HUES6 (cell line): Measurements from ENCODE around the gene SLC16A10.
"Not testable (repeated sequence)": the region's sequence is repeated elsewhere in the genome, so short reads cannot be mapped to it uniquely, and the experiment has no call there.

Source experiments
- H3K27ac ChIP-seq: 2 replicates; pipeline ENCODE4 v1.7.0; 2013; ENCODE audit warnings: low read depth, mild to moderate bottlenecking, low read length, inconsistent platforms
- H3K27me3 ChIP-seq: 2 replicates; pipeline ENCODE4 v1.6.1; 2013; ENCODE audit warnings: low read length; ENCODE audit not compliant: control insufficient read depth, insufficient read depth
- H3K36me3 ChIP-seq: 2 replicates; pipeline ENCODE4 v1.6.1; 2013; ENCODE audit warnings: low read length; ENCODE audit not compliant: control insufficient read depth, insufficient read depth
- H3K4me1 ChIP-seq: 2 replicates; pipeline ENCODE4 v1.6.1; 2013; ENCODE audit warnings: low read length; ENCODE audit not compliant: control insufficient read depth, insufficient read depth
- H3K4me3 ChIP-seq: 2 replicates; pipeline ENCODE4 v1.5.1; 2013; ENCODE audit warnings: low read depth, low read length
- H3K9ac ChIP-seq: one replicate; pipeline ENCODE4 v1.6.1; 2013; ENCODE audit warnings: mild to moderate bottlenecking, low read length
- H3K9me3 ChIP-seq: 2 replicates; pipeline ENCODE4 v1.6.1; 2013; ENCODE audit warnings: low read depth, low read length; ENCODE audit not compliant: control insufficient read depth, insufficient read depth

SLC16A10 gene

GRCh38 chr6:111189666-111190210, 102.4 kb downstream of the SLC16A10 start:
- H3K27me3 ChIP-seq, H3K36me3 ChIP-seq, H3K4me1 ChIP-seq, H3K9ac ChIP-seq, H3K4me3 ChIP-seq, H3K27ac ChIP-seq: not testable (repeated sequence)
- peaks cover 15% of the 10 kb centered on the region for H3K9me3 ChIP-seq

GRCh38 chr6:111190637-111191036, 103.3 kb downstream of the SLC16A10 start:
- Histone ChIP-seq H3K9ac (no peak overlapping the region), H3K27me3 (no peaks in the 10 kb centered on the region), H3K4me1 (no peaks in the 10 kb centered on the region), H3K36me3 (no peaks in the 10 kb centered on the region), H3K9me3 (peaks cover 15% of the 10 kb centered on the region), H3K27ac (no peak overlapping the region), H3K4me3 (no peak overlapping the region)

GRCh38 chr6:111191136-111191535, 103.8 kb downstream of the SLC16A10 start:
- H3K27me3 ChIP-seq, H3K36me3 ChIP-seq, H3K27ac ChIP-seq, H3K9ac ChIP-seq, H3K4me3 ChIP-seq, H3K4me1 ChIP-seq: not testable (repeated sequence)
- peaks cover 15% of the 10 kb centered on the region for H3K9me3 ChIP-seq

- H3K27me3 ChIP-seq = no peaks in the 10 kb centered on the region
Observed at GRCh38 chr6:111192911-111193555, 105.7 kb downstream of the SLC16A10 start.

GRCh38 chr6:111195656-111196055, 108.4 kb downstream of the SLC16A10 start:
- H3K9me3 ChIP-seq = peaks cover 5% of the 10 kb centered on the region
- no peak overlapping the region for H3K27ac ChIP-seq
- H3K36me3 ChIP-seq = no peaks in the 10 kb centered on the region
- no peak overlapping the region for H3K9ac ChIP-seq
- no peak overlapping the region for H3K4me3 ChIP-seq
- no peaks in the 10 kb centered on the region for H3K27me3 ChIP-seq
- no peaks in the 10 kb centered on the region for H3K4me1 ChIP-seq

More at GRCh38 chr6:111192911-111193555, 105.7 kb downstream of the SLC16A10 start:
- H3K9me3 ChIP-seq = peaks cover 15% of the 10 kb centered on the region
- H3K36me3 ChIP-seq = no peaks in the 10 kb centered on the region
- H3K9ac ChIP-seq = no peak overlapping the region
- H3K27ac ChIP-seq = no peak overlapping the region
- H3K4me1 ChIP-seq = no peaks in the 10 kb centered on the region
- no peak overlapping the region for H3K4me3 ChIP-seq

GRCh38 chr6:111198841-111199240, 111.5 kb downstream of the SLC16A10 start:
- Histone ChIP-seq H3K4me1 (no peaks in the 10 kb centered on the region), H3K9ac (no peak overlapping the region), H3K9me3 (no peaks in the 10 kb centered on the region), H3K27ac (no peak overlapping the region), H3K36me3 (no peaks in the 10 kb centered on the region), H3K27me3 (no peaks in the 10 kb centered on the region), H3K4me3 (no peak overlapping the region)

GRCh38 chr6:111199935-111200334, 112.6 kb downstream of the SLC16A10 start:
- Histone ChIP-seq H3K27ac (no peak overlapping the region), H3K9ac (no peak overlapping the region), H3K9me3 (no peaks in the 10 kb centered on the region), H3K4me3 (no peak overlapping the region), H3K4me1 (no peaks in the 10 kb centered on the region), H3K36me3 (no peaks in the 10 kb centered on the region), H3K27me3 (no peaks in the 10 kb centered on the region)

DNA sequence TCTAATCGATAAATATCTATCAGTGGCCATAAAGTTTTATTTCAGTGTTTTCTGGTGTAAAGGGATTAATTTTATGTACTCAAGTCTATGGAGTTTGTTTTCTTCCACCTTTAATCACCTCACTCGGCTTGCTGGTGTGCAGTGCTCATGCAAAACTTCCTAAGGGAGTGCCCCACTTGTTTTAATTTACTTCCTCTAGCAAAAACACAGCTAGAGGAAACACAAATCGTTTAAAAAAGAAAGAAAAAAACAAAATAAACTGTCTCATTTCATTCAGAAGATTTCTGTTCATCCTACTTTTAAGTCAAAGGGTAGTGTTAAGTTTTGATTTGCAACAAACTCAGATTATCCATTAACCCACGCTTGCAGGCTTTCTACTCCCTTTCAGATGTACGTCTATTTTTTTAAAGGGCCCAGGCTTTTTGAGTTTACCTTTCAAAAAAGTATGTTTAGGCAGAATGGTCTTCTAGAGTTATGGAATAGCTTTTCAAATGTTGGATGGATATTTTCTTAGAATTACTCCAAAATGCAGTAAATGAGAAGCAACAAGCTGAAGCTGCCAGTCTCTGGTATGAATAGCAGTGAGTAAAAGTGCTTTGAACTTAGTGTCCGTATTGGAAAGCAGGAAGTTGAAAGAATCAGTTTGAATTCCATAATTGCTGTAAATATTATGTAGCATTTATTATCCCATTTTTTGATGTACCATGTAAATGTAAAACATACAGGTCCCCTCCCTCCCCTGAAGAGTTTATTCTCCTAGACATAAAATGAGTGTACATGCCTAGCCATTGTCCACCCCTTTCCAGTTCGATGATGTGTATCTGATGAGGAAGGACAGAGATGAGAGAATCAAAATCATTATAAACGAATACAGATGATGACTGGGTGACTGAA, 113.3 kb downstream of the SLC16A10 start:
- no peak overlapping the region for H3K27ac ChIP-seq
- no peak overlapping the region for H3K4me3 ChIP-seq
- H3K9ac ChIP-seq = no peak overlapping the region
- no peaks in the 10 kb centered on the region for H3K9me3 ChIP-seq
- no peaks in the 10 kb centered on the region for H3K27me3 ChIP-seq
- no peaks in the 10 kb centered on the region for H3K4me1 ChIP-seq
- H3K36me3 ChIP-seq = no peaks in the 10 kb centered on the region

GRCh38 chr6:111201244-111201554, 113.9 kb downstream of the SLC16A10 start:
- no peaks in the 10 kb centered on the region for H3K9me3 ChIP-seq
- no peak overlapping the region for H3K27ac ChIP-seq
- H3K9ac ChIP-seq = no peak overlapping the region
- H3K4me3 ChIP-seq = no peak overlapping the region
- no peaks in the 10 kb centered on the region for H3K27me3 ChIP-seq
- H3K4me1 ChIP-seq = no peaks in the 10 kb centered on the region
- H3K36me3 ChIP-seq = no peaks in the 10 kb centered on the region

- H3K4me1 ChIP-seq = no peaks in the 10 kb centered on the region
- H3K36me3 ChIP-seq = no peaks in the 10 kb centered on the region
- H3K27me3 ChIP-seq = no peaks in the 10 kb centered on the region
- no peak overlapping the region for H3K4me3 ChIP-seq
- no peak overlapping the region for H3K9ac ChIP-seq
- no peaks in the 10 kb centered on the region for H3K9me3 ChIP-seq
- no peak overlapping the region for H3K27ac ChIP-seq
Observed at GRCh38 chr6:111201764-111202163, 114.5 kb downstream of the SLC16A10 start.

GRCh38 chr6:111203539-111203938, 116.2 kb downstream of the SLC16A10 start:
- H3K27me3 ChIP-seq, H3K9me3 ChIP-seq, H3K4me1 ChIP-seq, H3K36me3 ChIP-seq, H3K27ac ChIP-seq, H3K9ac ChIP-seq, H3K4me3 ChIP-seq: not testable (repeated sequence)
